ENCODE measurements around the gene SEZ6L2. TPM values are rescaled to one million over a fixed set of nuclear protein-coding genes. Genes with fewer than 3 reads are reported as not detected.
A peak's percentile ranks its signal among the peaks of the same experiment; 100 is the strongest.

Gene SEZ6L2
- total and polyA plus RNA-seq, 2 of the 13 experiments (the other 11 are each of a cell fraction or from before 2014, with no cell fraction given) = 14.9 to 16.9 TPM

- TF ChIP-seq ZNF503 (CRISPR knock-in tag; IDR thresholded peaks at IDR 0.05) = peak; percentile 91; the same call in 1 of the 2 replicates
- no peak for TF ChIP-seq CC2D1A (CRISPR knock-in tag; IDR thresholded peaks at IDR 0.05)
- TF ChIP-seq ZGPAT (CRISPR knock-in tag; IDR thresholded peaks at IDR 0.05) = peak; percentile 92
- TF ChIP-seq ZBTB39 (CRISPR knock-in tag; IDR thresholded peaks at IDR 0.05) = 0 out of 2 replicates have a peak, but pooled peaks have one; percentile 64
- TF ChIP-seq ZNF337 (CRISPR knock-in tag; IDR thresholded peaks at IDR 0.05; ENCODE audit: borderline replicate concordance, low read depth) = no peak
- TF ChIP-seq ZNF512B (CRISPR knock-in tag; IDR thresholded peaks at IDR 0.05; ENCODE audit: borderline replicate concordance) = no peak
- TF ChIP-seq ZBTB42 (CRISPR knock-in tag; IDR thresholded peaks at IDR 0.05) = no peak
- peak; percentile 61 for TF ChIP-seq PHF8 (CRISPR knock-in tag; IDR thresholded peaks at IDR 0.05)
- TF ChIP-seq ZNF609 (CRISPR knock-in tag; IDR thresholded peaks at IDR 0.05; ENCODE audit: borderline replicate concordance) = no peak
- no peak for TF ChIP-seq CBX5 (CRISPR knock-in tag; IDR thresholded peaks at IDR 0.05; ENCODE audit: borderline replicate concordance)
- no peak for TF ChIP-seq HNF1B (CRISPR knock-in tag; IDR thresholded peaks at IDR 0.05)
- peak in 1 of 2 experiments; percentile 95; a peak in 2 of 4 replicates for TF ChIP-seq KLF16 (CRISPR knock-in tag; IDR thresholded peaks at IDR 0.05)
- TF ChIP-seq EED (CRISPR knock-in tag; IDR thresholded peaks at IDR 0.05) = no peak; the same call in 1 of the 2 replicates
Observed at GRCh38 chr16:29899516-29900101, at the start of gene SEZ6L2 (continued).

Measured in HepG2 (cell line).